H1 (cell line): ENCODE measurements around the gene SPATA31E1. TPM values are rescaled to one million over a fixed set of nuclear protein-coding genes. Genes with fewer than 3 reads are reported as not detected.

Experiments
- CTCF ChIA-PET: fragments of 300-600 bp; sonication (Branson Sonifier 250); formaldehyde crosslinking; loops from one replicate; lab custom pipeline; 2021; ENCODE audit not compliant: partially characterized antibody; lab: Charles Lee
- POLR2A ChIA-PET: fragments of 300-600 bp; sonication (Branson Sonifier 250); formaldehyde crosslinking; loops from one replicate; lab custom pipeline; 2021; ENCODE audit warnings: inconsistent platforms; ENCODE audit not compliant: partially characterized antibody; lab: Charles Lee
- DNase-seq, 2 experiments: peaks; one replicate each; pipeline versions ENCODE4 v3.0.0 to v3.0.0-alpha.2; 2010 to 2022; ENCODE audit warnings: low spot score in 2 of 2, low read depth in 1 of 2, mixed read lengths in 1 of 2
- FAIRE-seq: peaks from 2 replicates; lab custom pipeline; 2011; peaks lifted over from hg19 to GRCh38; lab: Jason Lieb, UNC
- H2AFZ ChIP-seq: 2 replicates; pipeline ENCODE4 v1.8.1; 2012; ENCODE audit warnings: low read length, inconsistent platforms
- H2AK5ac ChIP-seq: 2 replicates; pipeline ENCODE4 v1.6.1; 2013; ENCODE audit warnings: low read depth, low read length
- H2BK120ac ChIP-seq: replicated peaks from 2 replicates; pipeline ENCODE3; 2013; ENCODE audit warnings: low read depth, low read length, inconsistent platforms
- H2BK12ac ChIP-seq: 2 replicates; pipeline ENCODE4 v1.6.1; 2013; ENCODE audit warnings: low read depth, low read length
- H2BK15ac ChIP-seq: 2 replicates; pipeline ENCODE4 v1.6.1; 2013; ENCODE audit warnings: low read length
- H2BK20ac ChIP-seq: 2 replicates; pipeline ENCODE4 v1.6.1; 2013; ENCODE audit warnings: low read length
- H2BK5ac ChIP-seq: 2 replicates; pipeline ENCODE4 v1.6.1; 2013; ENCODE audit warnings: low read depth, low read length
- H3K14ac ChIP-seq: 2 replicates; pipeline ENCODE4 v1.6.1; 2013; ENCODE audit warnings: inconsistent platforms; ENCODE audit not compliant: insufficient read length
- H3K18ac ChIP-seq: 2 replicates; pipeline ENCODE4 v1.6.1; 2013; ENCODE audit warnings: low read length; ENCODE audit errors: extremely low read depth
- H3K23ac ChIP-seq: 2 replicates; pipeline ENCODE4 v1.6.1; 2013; ENCODE audit warnings: inconsistent platforms; ENCODE audit not compliant: insufficient read length
- H3K23me2 ChIP-seq: 2 replicates; pipeline ENCODE4 v1.6.1; 2013; ENCODE audit warnings: low read depth, low read length
- H3K27ac ChIP-seq: 2 replicates; pipeline ENCODE4 v1.6.1; 2011; ENCODE audit warnings: low read depth, low read length, inconsistent platforms
- H3K27me3 ChIP-seq, 4 experiments: replicated peaks in 1 of 4; 1 replicate in 1 of 4; 2 replicates in 3 of 4; pipeline versions ENCODE4 v1.6.1 to v1.8.1; 2011 to 2013; ENCODE audit warnings: low read length in 3 of 4, mild to moderate bottlenecking in 3 of 4, inconsistent platforms in 2 of 4, mixed read lengths in 2 of 4, moderate library complexity in 1 of 4; ENCODE audit not compliant: control insufficient read depth in 3 of 4, insufficient read depth in 3 of 4; ENCODE audit errors: extremely low read depth in 1 of 4
- H3K36me3 ChIP-seq, 4 experiments: 2 replicates each; pipeline versions ENCODE4 v1.6.1 to v1.8.1; 2011 to 2013; ENCODE audit warnings: mild to moderate bottlenecking in 4 of 4, low read length in 3 of 4, moderate library complexity in 2 of 4, control low read depth in 1 of 4, inconsistent platforms in 1 of 4; ENCODE audit not compliant: insufficient read depth in 4 of 4, control insufficient read depth in 2 of 4
- H3K4ac ChIP-seq: replicated peaks from 2 replicates; pipeline ENCODE3; 2013; ENCODE audit warnings: low read length, low read depth, mixed read lengths, inconsistent platforms; ENCODE audit not compliant: insufficient read length
- H3K4me1 ChIP-seq, 4 experiments: replicated peaks in 1 of 4; 1 replicate in 1 of 4; 2 replicates in 3 of 4; pipeline versions ENCODE4 v1.6.1 to v1.8.1; 2011 to 2013; ENCODE audit warnings: low read length in 3 of 4, inconsistent platforms in 2 of 4, mixed read lengths in 1 of 4; ENCODE audit not compliant: insufficient read depth in 4 of 4, control insufficient read depth in 3 of 4
- H3K4me2 ChIP-seq, 2 experiments: 2 replicates each; pipeline versions ENCODE4 v1.6.1 to v1.8.1; 2011 to 2013; ENCODE audit warnings: low read depth in 2 of 2, low read length in 2 of 2, control low read depth in 1 of 2, inconsistent platforms in 1 of 2, mild to moderate bottlenecking in 1 of 2; ENCODE audit not compliant: insufficient read depth in 1 of 2
- H3K4me3 ChIP-seq, 4 experiments: fragments of 200-600, 300-600 bp in 1 of 4; sonication (generic), shearing (Covaris generic), sonication (Bioruptor Twin) in 1 of 4; 2 replicates each; pipeline versions ENCODE4 v1.5.1 to v1.8.1; 2011 to 2016; ENCODE audit warnings: low read length in 4 of 4, low read depth in 3 of 4, control low read depth in 2 of 4, inconsistent platforms in 2 of 4, mild to moderate bottlenecking in 2 of 4, mixed read lengths in 1 of 4, moderate library complexity in 1 of 4; ENCODE audit not compliant: insufficient read depth in 2 of 4; ENCODE audit errors: extremely low read depth in 1 of 4
- H3K56ac ChIP-seq: replicated peaks from 2 replicates; pipeline ENCODE3; 2013; ENCODE audit warnings: low read depth, mild to moderate bottlenecking, mixed read lengths, low read length, inconsistent platforms; ENCODE audit not compliant: insufficient read length
- H3K79me1 ChIP-seq: 2 replicates; pipeline ENCODE4 v1.6.1; 2013; ENCODE audit warnings: low read depth, low read length, control low read depth
- H3K79me2 ChIP-seq, 2 experiments: 2 replicates each; pipeline versions ENCODE4 v1.6.1 to v1.8.1; 2012 to 2013; ENCODE audit warnings: low read length in 2 of 2, mild to moderate bottlenecking in 2 of 2, inconsistent platforms in 1 of 2; ENCODE audit not compliant: insufficient read depth in 2 of 2, control insufficient read depth in 1 of 2
- H3K9ac ChIP-seq, 4 experiments: replicated peaks in 1 of 4; 1 replicate in 1 of 4; 2 replicates in 3 of 4; pipeline versions ENCODE4 v1.6.1 to v1.8.1; 2011 to 2013; ENCODE audit warnings: low read depth in 3 of 4, low read length in 3 of 4, control low read depth in 2 of 4, mild to moderate bottlenecking in 2 of 4, moderate library complexity in 2 of 4, inconsistent platforms in 1 of 4; ENCODE audit errors: extremely low read depth in 1 of 4
- H3K9me3 ChIP-seq, 2 experiments: 2 replicates each; pipeline versions ENCODE4 v1.6.1 to v1.8.1; 2012 to 2013; ENCODE audit warnings: mild to moderate bottlenecking in 2 of 2, moderate library complexity in 2 of 2, control low read depth in 1 of 2, inconsistent platforms in 1 of 2, low read depth in 1 of 2, low read length in 1 of 2, mixed read lengths in 1 of 2; ENCODE audit not compliant: insufficient read depth in 2 of 2
- H4K20me1 ChIP-seq, 2 experiments: replicated peaks in 1 of 2; 2 replicates each; pipeline versions ENCODE3 to v1.8.1; 2011 to 2013; ENCODE audit warnings: inconsistent platforms in 2 of 2, low read length in 2 of 2, mild to moderate bottlenecking in 1 of 2; ENCODE audit not compliant: insufficient read depth in 2 of 2, control insufficient read depth in 1 of 2
- H4K5ac ChIP-seq: 2 replicates; pipeline ENCODE4 v1.6.1; 2013; ENCODE audit warnings: low read length, low read depth, mixed read lengths, inconsistent platforms; ENCODE audit not compliant: insufficient read length
- H4K8ac ChIP-seq: 2 replicates; pipeline ENCODE4 v1.8.0; 2013; ENCODE audit warnings: mild to moderate bottlenecking, moderate library complexity, low read length, inconsistent platforms; ENCODE audit not compliant: insufficient read depth; ENCODE audit errors: extremely low read depth
- H4K91ac ChIP-seq: replicated peaks from 2 replicates; pipeline ENCODE3; 2013; ENCODE audit warnings: low read length, mixed read lengths, inconsistent platforms; ENCODE audit not compliant: insufficient read length
- CREB1 ChIP-seq: IDR thresholded peaks from 2 replicates; pipeline ENCODE4 v1.6.1; 2012; ENCODE audit warnings: inconsistent platforms
- EP300 ChIP-seq, 2 experiments: IDR thresholded peaks; 1 replicate in 1 of 2; 2 replicates in 1 of 2; pipeline ENCODE4 v1.6.1; 2011 to 2012; ENCODE audit warnings: low read depth in 2 of 2, low read length in 2 of 2, mild to moderate bottlenecking in 2 of 2, borderline replicate concordance in 1 of 2, inconsistent platforms in 1 of 2, moderate library complexity in 1 of 2
- HDAC6 ChIP-seq: IDR thresholded peaks from one replicate; pipeline ENCODE4 v1.7.1; 2012; ENCODE audit warnings: low read depth, mild to moderate bottlenecking, inconsistent platforms, low read length, moderate library complexity
- JUND ChIP-seq: IDR thresholded peaks from 2 replicates; pipeline ENCODE4 v1.6.1; 2011; ENCODE audit warnings: mild to moderate bottlenecking, improper control_type of control experiment, low read length
- KDM5A ChIP-seq: fragments of 200-600 bp; IDR thresholded peaks from 2 replicates; pipeline ENCODE4 v1.7.1; 2012; ENCODE audit warnings: mild to moderate bottlenecking, low read length, inconsistent platforms, mixed read lengths
- MAFK ChIP-seq: IDR thresholded peaks from 2 replicates; pipeline ENCODE4 v1.6.1; 2012; ENCODE audit warnings: low read depth, mild to moderate bottlenecking, improper control_type of control experiment, low read length
- NANOG ChIP-seq: IDR thresholded peaks from 2 replicates; pipeline ENCODE4 v1.6.1; 2011; ENCODE audit warnings: low read length, low read depth, mild to moderate bottlenecking, inconsistent platforms; ENCODE audit not compliant: insufficient read depth, poor library complexity, severe bottlenecking
- NRF1 ChIP-seq: IDR thresholded peaks from 2 replicates; pipeline ENCODE4 v1.6.1; 2011; ENCODE audit warnings: mild to moderate bottlenecking, low read depth, low read length, improper control_type of control experiment
- TCF12 ChIP-seq: IDR thresholded peaks from 2 replicates; pipeline ENCODE4 v1.6.1; 2011; ENCODE audit warnings: low read depth, mild to moderate bottlenecking, low read length
- WGBS, 2 experiments: shearing (Covaris generic) in 1 of 2; methylation state at CpG; one replicate each; pipeline versions ENCODE4 v1.1.6 to v1.1.7; 2013 to 2015; ENCODE audit warnings: low lambda C conversion rate in 2 of 2, mixed read lengths in 2 of 2, inconsistent platforms in 1 of 2, low coverage in 1 of 2, missing lambda C conversion rate in 1 of 2; ENCODE audit not compliant: insufficient replicate concordance in 2 of 2, insufficient coverage in 1 of 2, insufficient read length in 1 of 2; ENCODE audit errors: extremely low coverage in 1 of 2, missing lambda C conversion rate in 1 of 2; 5-methylcytosine and 5-hydroxymethylcytosine counted together
- polyA plus RNA-seq, 7 experiments: library from polyadenylated mRNA; depleted of rRNA in 3 of 7; stranded (reverse) in 5 of 7; unstranded in 2 of 7; fragments of >200 nt in 5 of 7; fragments of 200-250 nt in 2 of 7; gene quantifications; 1 replicate in 5 of 7; 2 replicates in 1 of 7; 4 replicates in 1 of 7; pipeline versions ENCODE4 v1.2.1 to v1.2.3, GENCODE V29; 2011 to 2013; ENCODE audit warnings: missing spikeins in 2 of 7, mixed read lengths in 2 of 7
- total RNA-seq: library from RNA; stranded (reverse); fragmentation: NEBNext Ultra II Directional; extraction: Animal tissue kit (Norgen Biotek cat#: 25700); gene quantifications from 2 replicates; pipeline ENCODE4 v1.2.1, GENCODE V29; 2021
- TF ChIP-seq, protein P1 (sequence below): IDR thresholded peaks from 2 replicates; pipeline ENCODE4 v1.6.1; 2011; ENCODE audit warnings: low read length, improper control_type of control experiment
- TF ChIP-seq, protein P2 (sequence below): IDR thresholded peaks from 2 replicates; pipeline ENCODE4 v1.6.1; 2011; ENCODE audit warnings: low read depth, mild to moderate bottlenecking, low read length; ENCODE audit not compliant: insufficient read depth

Gene SPATA31E1
- total and polyA plus RNA-seq, 2 of the 8 experiments (the other 6 are each of a cell fraction or from before 2014, with no cell fraction given) = 0.05 to 0.09 TPM

DNA sequence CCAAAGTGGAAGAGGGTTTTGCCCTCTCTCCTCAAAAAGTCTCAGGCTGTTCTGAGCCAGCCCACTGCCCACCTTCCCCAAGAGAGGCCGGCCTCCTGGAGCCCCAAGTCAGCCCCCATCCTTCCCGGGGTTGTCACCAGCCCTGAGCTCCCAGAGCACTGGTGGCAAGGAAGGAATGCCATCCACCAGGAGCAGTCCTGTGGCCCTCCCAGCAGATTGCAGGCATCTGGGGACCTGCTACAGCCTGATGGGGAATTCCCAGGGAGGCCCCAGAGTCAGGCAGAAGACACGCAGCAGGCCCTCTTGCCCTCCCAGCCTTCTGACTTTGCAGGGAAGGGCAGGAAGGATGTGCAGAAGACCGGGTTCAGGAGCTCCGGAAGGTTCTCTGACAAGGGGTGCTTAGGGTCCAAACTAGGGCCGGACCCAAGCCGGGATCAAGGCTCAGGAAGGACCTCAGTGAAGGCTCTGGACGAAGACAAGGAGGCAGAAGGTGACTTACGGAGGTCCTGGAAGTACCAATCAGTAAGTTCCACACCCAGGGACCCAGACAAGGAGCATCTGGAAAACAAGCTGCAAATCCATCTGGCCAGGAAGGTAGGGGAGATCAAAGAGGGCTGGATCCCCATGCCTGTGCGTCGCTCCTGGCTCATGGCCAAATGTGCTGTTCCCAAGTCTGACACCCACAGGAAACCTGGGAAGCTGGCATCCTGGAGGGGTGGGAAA lies 3.7 kb downstream of the SPATA31E1 start:
- TF ChIP-seq MAFK = no peak
- no peak for TF ChIP-seq JUND
- TF ChIP-seq EP300 (IDR thresholded peaks at IDR 0.05; ENCODE audit: borderline replicate concordance in 1 of 2, low read depth in 2 of 2, low read length in 2 of 2) = no peak
- no peak for TF ChIP-seq KDM5A
- TF ChIP-seq NRF1 = no peak
- TF ChIP-seq, protein P1, sequence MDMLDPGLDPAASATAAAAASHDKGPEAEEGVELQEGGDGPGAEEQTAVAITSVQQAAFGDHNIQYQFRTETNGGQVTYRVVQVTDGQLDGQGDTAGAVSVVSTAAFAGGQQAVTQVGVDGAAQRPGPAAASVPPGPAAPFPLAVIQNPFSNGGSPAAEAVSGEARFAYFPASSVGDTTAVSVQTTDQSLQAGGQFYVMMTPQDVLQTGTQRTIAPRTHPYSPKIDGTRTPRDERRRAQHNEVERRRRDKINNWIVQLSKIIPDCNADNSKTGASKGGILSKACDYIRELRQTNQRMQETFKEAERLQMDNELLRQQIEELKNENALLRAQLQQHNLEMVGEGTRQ = no peak
- TF ChIP-seq CREB1 = no peak
- TF ChIP-seq NANOG = no peak
- TF ChIP-seq TCF12 = no peak
- TF ChIP-seq HDAC6 = no peak
- TF ChIP-seq, protein P2, sequence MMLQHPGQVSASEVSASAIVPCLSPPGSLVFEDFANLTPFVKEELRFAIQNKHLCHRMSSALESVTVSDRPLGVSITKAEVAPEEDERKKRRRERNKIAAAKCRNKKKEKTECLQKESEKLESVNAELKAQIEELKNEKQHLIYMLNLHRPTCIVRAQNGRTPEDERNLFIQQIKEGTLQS = no peak
- ChIA-PET CTCF (interaction anchor here (1.0 to 1.7 kb wide), 2 partner anchors 9 to 52 kb away, joined by 3 to 5 read pairs; no protein-coding TSS in a partner anchor), POLR2A (no interaction called here)
- WGBS, 2 experiments = 90% methylated on average over 11 of the region's 11 CpGs; no CpG with 5 or more reads in 1 of the 2 experiments
- Histone ChIP-seq H3K4me1 (peaks cover 0 to 12% (median 1%) of the 10 kb centered on the region in 4 experiments; a peak in 5 of 7 replicates), H3K56ac (no peak overlapping the region), H4K20me1 (no peaks in the 10 kb centered on the region), H3K9ac (no peak overlapping the region), H3K27ac (no peak overlapping the region), H3K9me3 (no peaks in the 10 kb centered on the region), H2AFZ (no peak overlapping the region), H3K79me1 (no peaks in the 10 kb centered on the region), H3K36me3 (no peaks in the 10 kb centered on the region), H3K27me3 (no peaks in the 10 kb centered on the region), H2BK20ac (no peak overlapping the region), H3K4ac (no peak overlapping the region), H2BK15ac (no peak overlapping the region), H4K91ac (no peak overlapping the region), H2BK12ac (no peak overlapping the region), H3K18ac (no peak overlapping the region), H2BK5ac (no peak overlapping the region), H3K23me2 (no peaks in the 10 kb centered on the region), H2AK5ac (no peak overlapping the region), H3K23ac (no peak overlapping the region), H2BK120ac (no peak overlapping the region), H3K79me2 (no peaks in the 10 kb centered on the region), H3K14ac (no peak overlapping the region), H4K8ac (no peak overlapping the region), H3K4me2 (no peak overlapping the region), H3K4me3 (no peak overlapping the region), H4K5ac (no peak overlapping the region)
- FAIRE-seq (no peak), DNase-seq (no peak)
